Panc1 (cell line): Measurements from ENCODE around the gene C6orf132. TPM values are rescaled to one million over a fixed set of nuclear protein-coding genes. Genes with fewer than 3 reads are reported as not detected.

Experiments
- ATAC-seq: fragments of 200-7000 bp; cut with Tn5 transposase; 2 replicates; pipeline ENCODE4 v1.9.1; 2020; ENCODE audit warnings: mild to moderate bottlenecking, moderate library complexity
- BruUV-seq: library from RNA; stranded (reverse); fragments of 400-500 nt; replicated peaks from 2 replicates; lab custom pipeline; 2021; lab: Mats Ljungman, UMichigan
- CTCF ChIA-PET: fragments of 300-600 bp; sonication (Branson Sonifier 250); formaldehyde crosslinking; loops from one replicate; lab custom pipeline; 2022; ENCODE audit warnings: antibody characterized with exemption; lab: Charles Lee
- POLR2A ChIA-PET: fragments of 300-600 bp; sonication (Branson Sonifier 250); formaldehyde crosslinking; loops from one replicate; lab custom pipeline; 2022; ENCODE audit warnings: antibody characterized with exemption; lab: Charles Lee
- DNase-seq: peaks from one replicate; pipeline ENCODE4 v3.0.0-alpha.2; 2010; ENCODE audit warnings: low read depth, low spot score
- H3K27ac ChIP-seq: 2 replicates; pipeline ENCODE4 v1.5.1; 2011; ENCODE audit warnings: mild to moderate bottlenecking, low read length, inconsistent platforms
- H3K27me3 ChIP-seq: fragments of 200-500 bp; sonication (Bioruptor generic); 2 replicates; pipeline ENCODE4 v1.6.0; 2014; ENCODE audit warnings: low read length, inconsistent platforms; ENCODE audit not compliant: control insufficient read depth, insufficient read depth
- H3K36me3 ChIP-seq: fragments of 200-500 bp; sonication (Bioruptor generic); 2 replicates; pipeline ENCODE4 v1.5.1; 2014; ENCODE audit warnings: inconsistent platforms, mild to moderate bottlenecking, low read length, moderate library complexity; ENCODE audit not compliant: control insufficient read depth, insufficient read depth
- H3K4me1 ChIP-seq: 2 replicates; pipeline ENCODE4 v1.5.1; 2011; ENCODE audit warnings: inconsistent platforms, mild to moderate bottlenecking, low read length, moderate library complexity; ENCODE audit not compliant: control insufficient read depth, insufficient read depth
- H3K4me3 ChIP-seq, 2 experiments: 2 replicates each; pipeline ENCODE4 v1.5.1; 2011 to 2012; ENCODE audit warnings: low read depth in 2 of 2, low read length in 2 of 2, mild to moderate bottlenecking in 2 of 2, inconsistent platforms in 1 of 2, moderate library complexity in 1 of 2
- H3K9me3 ChIP-seq: fragments of 200-500 bp; sonication (Bioruptor generic); 2 replicates; pipeline ENCODE4 v1.5.1; 2014; ENCODE audit warnings: low read depth, mild to moderate bottlenecking, inconsistent platforms, low read length, moderate library complexity; ENCODE audit not compliant: control insufficient read depth, insufficient read depth
- POLR2AphosphoS5 ChIP-seq: IDR thresholded peaks from 2 replicates; pipeline ENCODE4 v1.6.1; 2012; ENCODE audit warnings: mild to moderate bottlenecking, low read depth, low read length, moderate library complexity
- REST ChIP-seq, 2 experiments: IDR thresholded peaks; 2 replicates each; pipeline ENCODE4 v1.6.1; 2011 to 2012; ENCODE audit warnings: low read depth in 2 of 2, control low read depth in 1 of 2, low read length in 1 of 2, mild to moderate bottlenecking in 1 of 2, moderate library complexity in 1 of 2; ENCODE audit not compliant: insufficient read depth in 1 of 2
- SIN3A ChIP-seq: IDR thresholded peaks from 2 replicates; pipeline ENCODE4 v1.6.1; 2012; ENCODE audit warnings: low read depth, mild to moderate bottlenecking, low read length, moderate library complexity, borderline replicate concordance; ENCODE audit not compliant: insufficient read depth
- TCF7L2 ChIP-seq: IDR thresholded peaks from 2 replicates; pipeline ENCODE4 v1.6.1; 2011; ENCODE audit warnings: mild to moderate bottlenecking, low read depth, low read length, inconsistent platforms
- in situ Hi-C: cut with HindIII; loops from 2 replicates; pipeline ENCODE4 v1.10.0; 2016; ENCODE audit warnings: low sequenced_read_pairs, low pct_unique_long_range_greater_than_20kb
- intact Hi-C: fragments of 100-400 bp; cut with micrococcal nuclease; formaldehyde crosslinking; loops from one replicate; pipeline ENCODE4 v1.10.0; 2022; ENCODE audit not compliant: unreplicated experiment
- total RNA-seq: library from RNA; stranded (reverse); gene quantifications from one replicate; pipeline ENCODE4 v1.2.1, GENCODE V29; 2021; ENCODE audit not compliant: unreplicated experiment
- TF ChIP-seq, protein P1 (sequence below): fragments of 450-650 bp; IDR thresholded peaks from 2 replicates; pipeline ENCODE4 v1.5.1; 2017; ENCODE audit warnings: mild to moderate bottlenecking

C6orf132 gene
- total RNA-seq, 1 experiment from 2014 or later: 12.9 TPM

DNA sequence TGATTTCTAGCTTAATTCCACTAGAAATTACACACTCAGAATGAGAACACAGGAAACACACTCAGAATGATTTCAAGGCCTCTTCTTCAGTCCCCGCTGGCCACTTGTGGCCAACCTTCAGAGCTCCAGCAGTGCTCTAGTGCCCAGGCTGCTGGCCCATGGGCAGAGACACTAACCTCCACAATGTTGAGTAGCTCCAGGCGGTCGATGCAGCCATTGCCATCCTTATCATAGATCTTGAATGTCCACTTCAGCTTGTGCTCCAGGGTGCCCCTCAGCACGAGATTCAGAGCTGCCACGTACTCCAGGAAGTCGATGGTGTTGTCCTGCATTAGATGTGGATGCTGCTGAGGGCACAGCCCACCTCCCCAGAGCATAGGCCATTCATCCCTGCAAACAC lies 46.0 kb upstream of the C6orf132 start:
- Histone ChIP-seq H3K9me3 (no peaks in the 10 kb centered on the region), H3K36me3 (no peaks in the 10 kb centered on the region), H3K4me3 (no peak overlapping the region), H3K4me1 (peaks cover 1% of the 10 kb centered on the region; the same call in 1 of the 2 replicates), H3K27me3 (no peaks in the 10 kb centered on the region), H3K27ac (no peak overlapping the region)
- ChIA-PET POLR2A (interaction anchor here (0.6 kb wide), 1 partner anchor 45 kb away, joined by 4 read pairs; no protein-coding TSS in a partner anchor), CTCF (no interaction called here)
- DNase-seq: no peak
- ATAC-seq: no peak
- intact Hi-C loops: no loop called here
- BruUV-seq: no TSS peak
- in situ Hi-C loops: no loop called here
- no peak for TF ChIP-seq POLR2AphosphoS5
- TF ChIP-seq, protein P1, sequence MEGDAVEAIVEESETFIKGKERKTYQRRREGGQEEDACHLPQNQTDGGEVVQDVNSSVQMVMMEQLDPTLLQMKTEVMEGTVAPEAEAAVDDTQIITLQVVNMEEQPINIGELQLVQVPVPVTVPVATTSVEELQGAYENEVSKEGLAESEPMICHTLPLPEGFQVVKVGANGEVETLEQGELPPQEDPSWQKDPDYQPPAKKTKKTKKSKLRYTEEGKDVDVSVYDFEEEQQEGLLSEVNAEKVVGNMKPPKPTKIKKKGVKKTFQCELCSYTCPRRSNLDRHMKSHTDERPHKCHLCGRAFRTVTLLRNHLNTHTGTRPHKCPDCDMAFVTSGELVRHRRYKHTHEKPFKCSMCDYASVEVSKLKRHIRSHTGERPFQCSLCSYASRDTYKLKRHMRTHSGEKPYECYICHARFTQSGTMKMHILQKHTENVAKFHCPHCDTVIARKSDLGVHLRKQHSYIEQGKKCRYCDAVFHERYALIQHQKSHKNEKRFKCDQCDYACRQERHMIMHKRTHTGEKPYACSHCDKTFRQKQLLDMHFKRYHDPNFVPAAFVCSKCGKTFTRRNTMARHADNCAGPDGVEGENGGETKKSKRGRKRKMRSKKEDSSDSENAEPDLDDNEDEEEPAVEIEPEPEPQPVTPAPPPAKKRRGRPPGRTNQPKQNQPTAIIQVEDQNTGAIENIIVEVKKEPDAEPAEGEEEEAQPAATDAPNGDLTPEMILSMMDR: no peak
- TF ChIP-seq TCF7L2: no peak
- no peak for TF ChIP-seq SIN3A
- no peak for TF ChIP-seq REST (IDR thresholded peaks at IDR 0.05; ENCODE audit: insufficient read depth in 1 of 2, low read depth in 2 of 2, low read length in 1 of 2)

DNA sequence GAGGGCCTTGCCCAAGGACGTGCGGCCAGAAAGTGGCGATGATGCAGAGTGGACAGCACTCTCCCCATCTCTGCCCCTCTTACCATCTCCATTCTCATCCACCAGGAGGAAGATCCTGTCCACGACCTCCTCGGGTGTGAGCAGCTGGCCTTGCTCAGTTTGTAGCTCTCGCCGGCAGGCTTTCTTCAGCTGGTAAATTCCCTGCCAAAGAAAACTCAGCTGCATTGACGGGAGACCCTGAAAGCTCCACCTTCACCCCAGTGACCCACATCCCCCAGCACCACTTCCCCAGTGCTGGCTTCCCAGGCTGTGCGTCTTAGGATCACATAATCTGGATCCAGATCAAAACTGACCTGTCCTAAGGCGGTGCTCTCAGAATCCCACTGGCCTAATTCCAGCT lies 43.2 kb upstream of the C6orf132 start:
- Histone ChIP-seq H3K27ac (no peak overlapping the region), H3K4me1 (no peaks in the 10 kb centered on the region), H3K9me3 (no peaks in the 10 kb centered on the region), H3K36me3 (no peaks in the 10 kb centered on the region), H3K4me3 (no peak overlapping the region), H3K27me3 (no peaks in the 10 kb centered on the region)
- BruUV-seq: no TSS peak
- ChIA-PET POLR2A (no interaction called here), CTCF (no interaction called here)
- intact Hi-C loops: no loop called here
- TF ChIP-seq POLR2AphosphoS5 (no peak), SIN3A (no peak), TCF7L2 (no peak), REST (IDR thresholded peaks at IDR 0.05; ENCODE audit: insufficient read depth in 1 of 2, low read depth in 2 of 2, low read length in 1 of 2) (no peak)
- TF ChIP-seq, protein P1: no peak
- in situ Hi-C loops: no loop called here
- no peak for ATAC-seq
- DNase-seq: no peak
